HepG2 (cell line): ENCODE measurements around the gene OR1I1. TPM values are rescaled to one million over a fixed set of nuclear protein-coding genes. Genes with fewer than 3 reads are reported as not detected.

Experiments
- ATAC-seq: fragments of 200-7000 bp; cut with Tn5 transposase; 3 replicates; pipeline ENCODE4 v1.9.1; 2020; ENCODE audit warnings: mild to moderate bottlenecking, moderate library complexity
- BruUV-seq: library from RNA; stranded (reverse); fragments of 400-500 nt; replicated peaks from 2 replicates; lab custom pipeline; 2021; lab: Mats Ljungman, UMichigan
- CTCF ChIA-PET: fragments of 300-600 bp; formaldehyde crosslinking; extraction: SDS; loops from one replicate; lab custom pipeline; 2021; ENCODE audit warnings: low total read pairs, inconsistent platforms, low intra/inter-chr PET ratio; lab: Yijun Ruan, JAX
- POLR2A ChIA-PET: fragments of 350-600 bp; sonication (Branson Sonifier 250); formaldehyde crosslinking; loops from one replicate; lab custom pipeline; 2020; ENCODE audit warnings: antibody characterized with exemption, inconsistent platforms; lab: Yijun Ruan, JAX
- DNase-seq: peaks from one replicate; pipeline ENCODE4 v3.0.0-alpha.2; 2015; ENCODE audit warnings: low spot score
- FAIRE-seq: peaks from 3 replicates; lab custom pipeline; 2011; peaks lifted over from hg19 to GRCh38; lab: Jason Lieb, UNC
- H2AFZ ChIP-seq: one replicate; pipeline ENCODE4 v1.6.1; 2011; ENCODE audit warnings: low read length, inconsistent platforms
- H3K27ac ChIP-seq: fragments of 300-600 bp; 3 replicates; pipeline ENCODE4 v1.8.0; 2011; ENCODE audit warnings: mixed run types, mild to moderate bottlenecking, mixed read lengths, low read length, inconsistent platforms; ENCODE audit not compliant: insufficient read depth; ENCODE audit errors: extremely low read length
- H3K27me3 ChIP-seq, 2 experiments: fragments of 200-600 bp in 1 of 2; 2 replicates in 1 of 2; 3 replicates in 1 of 2; pipeline versions ENCODE4 v1.6.0 to v1.8.0; 2011; ENCODE audit warnings: low read length in 2 of 2, mild to moderate bottlenecking in 2 of 2, moderate library complexity in 2 of 2, inconsistent platforms in 1 of 2; ENCODE audit not compliant: insufficient read depth in 2 of 2, control insufficient read depth in 1 of 2
- H3K36me3 ChIP-seq, 2 experiments: fragments of 200-600 bp in 1 of 2; replicated peaks in 1 of 2; 2 replicates in 1 of 2; 3 replicates in 1 of 2; pipeline versions ENCODE4 v1.5.1 to v1.8.0; 2011; ENCODE audit warnings: low read length in 2 of 2, inconsistent platforms in 1 of 2; ENCODE audit not compliant: insufficient read depth in 2 of 2, control insufficient read depth in 1 of 2
- H3K4me1 ChIP-seq: 2 replicates; pipeline ENCODE4 v1.5.1; 2012; ENCODE audit warnings: low read length, inconsistent platforms; ENCODE audit not compliant: insufficient read depth
- H3K4me2 ChIP-seq: 2 replicates; pipeline ENCODE4 v1.6.0; 2011; ENCODE audit warnings: low read depth, low read length, inconsistent platforms
- H3K4me3 ChIP-seq, 3 experiments: fragments of 200-600 bp in 1 of 3; sonication (generic), shearing (Covaris generic) in 1 of 3; replicated peaks in 1 of 3; 2 replicates each; pipeline ENCODE4 v1.5.1; 2011 to 2016; ENCODE audit warnings: low read length in 3 of 3, inconsistent platforms in 2 of 3, low read depth in 2 of 3, mild to moderate bottlenecking in 2 of 3, control low read depth in 1 of 3, mixed read lengths in 1 of 3; ENCODE audit not compliant: insufficient read depth in 1 of 3
- H3K79me2 ChIP-seq: one replicate; pipeline ENCODE4 v1.6.1; 2011; ENCODE audit warnings: low read length, inconsistent platforms; ENCODE audit not compliant: insufficient read depth
- H3K9ac ChIP-seq: 2 replicates; pipeline ENCODE4 v1.6.0; 2011; ENCODE audit warnings: mild to moderate bottlenecking, low read depth, low read length, inconsistent platforms; ENCODE audit not compliant: insufficient read depth
- H3K9me3 ChIP-seq: 2 replicates; pipeline ENCODE4 v1.5.1; 2012; ENCODE audit warnings: mild to moderate bottlenecking, low read length
- H4K20me1 ChIP-seq: 2 replicates; pipeline ENCODE4 v1.6.0; 2011; ENCODE audit warnings: inconsistent platforms, mild to moderate bottlenecking, low read length, moderate library complexity; ENCODE audit not compliant: insufficient read depth
- AGO2 ChIP-seq: fragments of 200-400 bp; formaldehyde crosslinking; optimal IDR thresholded peaks from 2 replicates; pipeline ENCODE3; 2017; ENCODE audit warnings: mild to moderate bottlenecking, low read depth, low read length, moderate library complexity
- ATF4 ChIP-seq, 2 experiments: fragments of 450-650 bp in 1 of 2; sonication (generic) in 1 of 2; formaldehyde crosslinking; IDR thresholded peaks; 2 replicates each; pipeline versions ENCODE4 v1.5.0 to v1.8.0; 2020 to 2022; ENCODE audit warnings: mild to moderate bottlenecking in 1 of 2, missing genetic modification reagents in 1 of 2
- RBAK ChIP-seq: sonication (generic); formaldehyde crosslinking; IDR thresholded peaks from 2 replicates; pipeline ENCODE4 v1.5.1; 2020; ENCODE audit warnings: mild to moderate bottlenecking, missing genetic modification reagents
- RBFOX2 ChIP-seq: fragments of 200-400 bp; formaldehyde crosslinking; IDR thresholded peaks from 2 replicates; pipeline ENCODE4 v1.6.1; 2017; ENCODE audit warnings: low read depth, mild to moderate bottlenecking, low read length
- ZNF318 ChIP-seq: sonication (generic); formaldehyde crosslinking; IDR thresholded peaks from 2 replicates; pipeline ENCODE4 v1.4.0; 2020; ENCODE audit warnings: mild to moderate bottlenecking, missing genetic modification reagents
- ZSCAN20 ChIP-seq: sonication (generic); formaldehyde crosslinking; IDR thresholded peaks from 2 replicates; pipeline ENCODE4 v1.4.0; 2020; ENCODE audit warnings: missing genetic modification reagents, mild to moderate bottlenecking, borderline replicate concordance
- WGBS: methylation state at CpG from one replicate; pipeline ENCODE4 v1.1.6; 2017; ENCODE audit warnings: low lambda C conversion rate; 5-methylcytosine and 5-hydroxymethylcytosine counted together
- in situ Hi-C: cut with HindIII; loops from 2 replicates; pipeline ENCODE4 v1.10.0; 2017; ENCODE audit warnings: low pct_unique_long_range_greater_than_20kb; ENCODE audit not compliant: extremely low pct_ligation_motif_present
- intact Hi-C: fragments of 100-400 bp; cut with micrococcal nuclease; formaldehyde crosslinking; loops from one replicate; pipeline ENCODE4 v1.10.0; 2022; ENCODE audit not compliant: unreplicated experiment
- polyA plus RNA-seq, 8 experiments: library from polyadenylated mRNA; depleted of rRNA in 3 of 8; stranded (reverse) in 7 of 8; unstranded in 1 of 8; fragments of >200 nt; fragmentation: Illumina TruSeq in 4 of 8; extraction: Trizol in 4 of 8; gene quantifications; 2 replicates each; pipeline versions ENCODE4 v1.2.1 to v1.2.3, GENCODE V29; 2011 to 2016; ENCODE audit warnings: low read depth in 4 of 8, missing spikeins in 1 of 8, mixed read lengths in 1 of 8; ENCODE audit not compliant: insufficient read depth in 1 of 8
- total RNA-seq, 5 experiments: library from RNA; depleted of rRNA; stranded (reverse); fragments of >200 nt; fragmentation: Illumina TruSeq; extraction: Trizol; gene quantifications; 2 replicates each; pipeline ENCODE4 v1.2.3, GENCODE V29; 2016; ENCODE audit warnings: low read depth in 1 of 5

Gene OR1I1
- total and polyA plus RNA-seq, 2 of the 13 experiments (the other 11 are each of a cell fraction or from before 2014, with no cell fraction given): not detected

GRCh38 chr19:15118248-15118647 lies 36.2 kb downstream of the OR1I1 start (continued):
- no peak for TF ChIP-seq ZNF318 (CRISPR knock-in tag)
- TF ChIP-seq, all 625 proteins: peak for 0

GRCh38 chr19:15118789-15119494 lies 36.9 kb downstream of the OR1I1 start:
- no peaks in the 10 kb centered on the region for H4K20me1 ChIP-seq
- H3K27ac ChIP-seq: no peak overlapping the region
- BruUV-seq: no TSS peak
- ChIA-PET POLR2A (no interaction called here), CTCF (no interaction called here)
- DNase-seq: no peak
- H2AFZ ChIP-seq: no peak overlapping the region
- no peaks in the 10 kb centered on the region for H3K9me3 ChIP-seq
- no peak for ATAC-seq
- TF ChIP-seq RBAK (CRISPR knock-in tag): peak; percentile 97
- TF ChIP-seq ATF4 (CRISPR knock-in tag; IDR thresholded peaks at IDR 0.05): no peak
- peak; percentile 30 for TF ChIP-seq AGO2
- TF ChIP-seq ZSCAN20: no peak
- 0 out of 2 replicates have a peak, but pooled peaks have one; percentile 39 for TF ChIP-seq RBFOX2
- peaks cover 9% of the 10 kb centered on the region for H3K79me2 ChIP-seq
- 100% methylated on average over 7 of the region's 20 CpGs for WGBS
- no peak overlapping the region for H3K4me3 ChIP-seq
- intact Hi-C loops: no loop called here
- H3K27me3 ChIP-seq: no peaks in the 10 kb centered on the region
- H3K36me3 ChIP-seq: peaks cover 48 to 61% of the 10 kb centered on the region in 2 experiments
- no peak overlapping the region for H3K9ac ChIP-seq
- no peak overlapping the region for H3K4me2 ChIP-seq
- in situ Hi-C loops: no loop called here
- H3K4me1 ChIP-seq: peaks cover 25% of the 10 kb centered on the region
- no peak for FAIRE-seq
